Activated CD4-positive, alpha-beta memory T cell treated with anti-CD3 and anti-CD28 coated beads for 36 hours (primary cell): ENCODE data around the gene DNAH5. TPM values are rescaled to one million over a fixed set of nuclear protein-coding genes. Genes with fewer than 3 reads are reported as not detected.

Experiments used
- CTCF ChIA-PET: fragments of 350-600 bp; sonication (Branson Sonifier 250); formaldehyde crosslinking; loops from one replicate; lab custom pipeline; 2021; ENCODE audit warnings: antibody characterized with exemption, inconsistent platforms; lab: Charles Lee
- POLR2A ChIA-PET: fragments of 350-600 bp; sonication (Branson Sonifier 250); formaldehyde crosslinking; loops from one replicate; lab custom pipeline; 2021; ENCODE audit warnings: antibody characterized with exemption; lab: Charles Lee
- DNase-seq: peaks from one replicate; pipeline ENCODE4 v3.0.0-alpha.2; 2020
- H3K27ac Mint-ChIP-seq: one replicate; pipeline ENCODE4 v1.8.0; 2021; ENCODE audit warnings: mixed read lengths
- H3K27me3 Mint-ChIP-seq: one replicate; pipeline ENCODE4 v1.8.0; 2021; ENCODE audit warnings: mixed read lengths
- H3K36me3 Mint-ChIP-seq: one replicate; pipeline ENCODE4 v1.8.0; 2021; ENCODE audit warnings: mixed read lengths
- H3K4me1 Mint-ChIP-seq: one replicate; pipeline ENCODE4 v1.8.0; 2021; ENCODE audit warnings: low read depth, mixed read lengths
- H3K4me3 Mint-ChIP-seq: one replicate; pipeline ENCODE4 v1.8.0; 2021; ENCODE audit warnings: mild to moderate bottlenecking, mixed read lengths
- H3K9me3 Mint-ChIP-seq: one replicate; pipeline ENCODE4 v1.8.0; 2021; ENCODE audit warnings: mixed read lengths
- intact Hi-C: fragments of 100-400 bp; cut with micrococcal nuclease; formaldehyde crosslinking; loops from one replicate; pipeline ENCODE4 v1.15.1; 2023
- total RNA-seq, 2 experiments: library from RNA; stranded (reverse); gene quantifications; one replicate each; pipeline ENCODE4 v1.2.3, GENCODE V29; 2021

Gene DNAH5
- total RNA-seq, 2 experiments from 2014 or later = not detected

GRCh38 chr5:13673511-13673910 lies 271.0 kb downstream of the DNAH5 start:
- H3K27ac Mint-ChIP-seq = no peak overlapping the region
- peaks cover 17% of the 10 kb centered on the region for H3K9me3 Mint-ChIP-seq
- intact Hi-C loops = no loop called here
- H3K27me3 Mint-ChIP-seq = no peaks in the 10 kb centered on the region
- DNase-seq = no peak
- ChIA-PET POLR2A (no interaction called here), CTCF (no interaction called here)
- no peaks in the 10 kb centered on the region for H3K4me1 Mint-ChIP-seq
- H3K4me3 Mint-ChIP-seq = no peak overlapping the region
- no peaks in the 10 kb centered on the region for H3K36me3 Mint-ChIP-seq

GRCh38 chr5:13664377-13664776 lies 280.1 kb downstream of the DNAH5 start:
- POLR2A ChIA-PET = no interaction called here
- Mint-ChIP-seq H3K36me3 (no peaks in the 10 kb centered on the region), H3K27ac (no peak overlapping the region), H3K27me3 (no peaks in the 10 kb centered on the region), H3K4me3 (no peak overlapping the region), H3K4me1 (no peaks in the 10 kb centered on the region), H3K9me3 (peaks cover 8% of the 10 kb centered on the region)
- CTCF ChIA-PET = no interaction called here
- DNase-seq = no peak
- intact Hi-C loops = no loop called here

GRCh38 chr5:13662626-13663025 lies 281.9 kb downstream of the DNAH5 start:
- DNase-seq = no peak
- Mint-ChIP-seq H3K27ac (no peak overlapping the region), H3K9me3 (peaks cover 6% of the 10 kb centered on the region), H3K4me1 (no peaks in the 10 kb centered on the region), H3K36me3 (no peaks in the 10 kb centered on the region), H3K27me3 (no peaks in the 10 kb centered on the region), H3K4me3 (no peak overlapping the region)
- ChIA-PET CTCF (no interaction called here), POLR2A (no interaction called here)
- intact Hi-C loops = no loop called here

GRCh38 chr5:13661272-13661671 lies 283.2 kb downstream of the DNAH5 start:
- ChIA-PET CTCF (no interaction called here), POLR2A (no interaction called here)
- intact Hi-C loops = no loop called here
- Mint-ChIP-seq H3K4me3 (no peak overlapping the region), H3K27me3 (no peaks in the 10 kb centered on the region), H3K36me3 (no peaks in the 10 kb centered on the region), H3K4me1 (no peaks in the 10 kb centered on the region), H3K27ac (no peak overlapping the region), H3K9me3 (peaks cover 2% of the 10 kb centered on the region)
- no peak for DNase-seq

- intact Hi-C loops = no loop called here
- CTCF ChIA-PET = no interaction called here
- no peak for DNase-seq
- Mint-ChIP-seq H3K4me3 (no peak overlapping the region), H3K27ac (no peak overlapping the region), H3K27me3 (no peaks in the 10 kb centered on the region), H3K4me1 (no peaks in the 10 kb centered on the region), H3K36me3 (no peaks in the 10 kb centered on the region), H3K9me3 (peaks cover 2% of the 10 kb centered on the region)
- POLR2A ChIA-PET = no interaction called here
These were observed 284.4 kb downstream of the DNAH5 start for GRCh38 chr5:13660072-13660471.

GRCh38 chr5:13659391-13659790 lies 285.1 kb downstream of the DNAH5 start:
- no peaks in the 10 kb centered on the region for H3K36me3 Mint-ChIP-seq
- H3K27me3 Mint-ChIP-seq = no peaks in the 10 kb centered on the region
- ChIA-PET POLR2A (no interaction called here), CTCF (no interaction called here)
- no peak overlapping the region for H3K27ac Mint-ChIP-seq
- intact Hi-C loops = no loop called here
- H3K4me3 Mint-ChIP-seq = no peak overlapping the region
- H3K9me3 Mint-ChIP-seq = peaks cover 2% of the 10 kb centered on the region
- no peak for DNase-seq
- no peaks in the 10 kb centered on the region for H3K4me1 Mint-ChIP-seq

GRCh38 chr5:13658761-13659160 lies 285.7 kb downstream of the DNAH5 start:
- Mint-ChIP-seq H3K9me3 (peaks cover 2% of the 10 kb centered on the region), H3K27ac (no peak overlapping the region), H3K36me3 (no peaks in the 10 kb centered on the region), H3K4me3 (no peak overlapping the region), H3K27me3 (no peaks in the 10 kb centered on the region), H3K4me1 (no peaks in the 10 kb centered on the region)
- CTCF ChIA-PET = no interaction called here
- intact Hi-C loops = no loop called here
- POLR2A ChIA-PET = no interaction called here
- no peak for DNase-seq

GRCh38 chr5:13658152-13658551 lies 286.3 kb downstream of the DNAH5 start:
- Mint-ChIP-seq H3K4me1 (no peaks in the 10 kb centered on the region), H3K27me3 (no peaks in the 10 kb centered on the region), H3K4me3 (no peak overlapping the region), H3K9me3 (peaks cover 2% of the 10 kb centered on the region), H3K27ac (no peak overlapping the region), H3K36me3 (no peaks in the 10 kb centered on the region)
- intact Hi-C loops = no loop called here
- POLR2A ChIA-PET = no interaction called here
- CTCF ChIA-PET = no interaction called here
- DNase-seq = no peak

GRCh38 chr5:13653709-13654108 lies 290.8 kb downstream of the DNAH5 start:
- Mint-ChIP-seq H3K4me3 (no peak overlapping the region), H3K27me3 (no peaks in the 10 kb centered on the region), H3K36me3 (no peaks in the 10 kb centered on the region), H3K4me1 (no peaks in the 10 kb centered on the region), H3K9me3 (peaks cover 12% of the 10 kb centered on the region), H3K27ac (no peak overlapping the region)
- CTCF ChIA-PET = no interaction called here
- POLR2A ChIA-PET = no interaction called here
- intact Hi-C loops = no loop called here
- no peak for DNase-seq

- POLR2A ChIA-PET = no interaction called here
- CTCF ChIA-PET = no interaction called here
- Mint-ChIP-seq H3K36me3 (no peaks in the 10 kb centered on the region), H3K27ac (no peak overlapping the region), H3K27me3 (no peaks in the 10 kb centered on the region), H3K4me3 (no peak overlapping the region), H3K4me1 (no peaks in the 10 kb centered on the region), H3K9me3 (peaks cover 11% of the 10 kb centered on the region)
- no peak for DNase-seq
- intact Hi-C loops = no loop called here
These were observed 294.8 kb downstream of the DNAH5 start for GRCh38 chr5:13649656-13650055.

GRCh38 chr5:13648822-13649221 lies 295.7 kb downstream of the DNAH5 start:
- Mint-ChIP-seq H3K27ac (no peak overlapping the region), H3K36me3 (no peaks in the 10 kb centered on the region), H3K9me3 (peaks cover 11% of the 10 kb centered on the region), H3K27me3 (no peaks in the 10 kb centered on the region), H3K4me1 (no peaks in the 10 kb centered on the region), H3K4me3 (no peak overlapping the region)
- no peak for DNase-seq
- ChIA-PET CTCF (no interaction called here), POLR2A (no interaction called here)
- intact Hi-C loops = no loop called here

- Mint-ChIP-seq H3K27me3 (no peaks in the 10 kb centered on the region), H3K9me3 (peaks cover 5% of the 10 kb centered on the region), H3K4me3 (no peak overlapping the region), H3K36me3 (no peaks in the 10 kb centered on the region), H3K4me1 (no peaks in the 10 kb centered on the region), H3K27ac (no peak overlapping the region)
- DNase-seq = no peak
- ChIA-PET CTCF (no interaction called here), POLR2A (no interaction called here)
- intact Hi-C loops = no loop called here
These were observed 300.8 kb downstream of the DNAH5 start for GRCh38 chr5:13643734-13644133.

GRCh38 chr5:13643196-13643595 lies 301.3 kb downstream of the DNAH5 start:
- Mint-ChIP-seq H3K4me1 (no peaks in the 10 kb centered on the region), H3K36me3 (no peaks in the 10 kb centered on the region), H3K9me3 (peaks cover 5% of the 10 kb centered on the region), H3K27ac (no peak overlapping the region), H3K4me3 (no peak overlapping the region), H3K27me3 (no peaks in the 10 kb centered on the region)
- POLR2A ChIA-PET = no interaction called here
- CTCF ChIA-PET = no interaction called here
- DNase-seq = no peak
- intact Hi-C loops = no loop called here
